Inferior parietal cortex (tissue), 1 donor: ENCODE results near the gene CROT.

Experiments
- DNase-seq: peaks from one replicate; pipeline ENCODE4 v3.0.0-alpha.2; 2016; ENCODE audit errors: extremely low spot score

The CROT gene

GRCh38 chr7:87414794-87415188 lies 69.3 kb downstream of the CROT start:
- no peak for DNase-seq

DNA sequence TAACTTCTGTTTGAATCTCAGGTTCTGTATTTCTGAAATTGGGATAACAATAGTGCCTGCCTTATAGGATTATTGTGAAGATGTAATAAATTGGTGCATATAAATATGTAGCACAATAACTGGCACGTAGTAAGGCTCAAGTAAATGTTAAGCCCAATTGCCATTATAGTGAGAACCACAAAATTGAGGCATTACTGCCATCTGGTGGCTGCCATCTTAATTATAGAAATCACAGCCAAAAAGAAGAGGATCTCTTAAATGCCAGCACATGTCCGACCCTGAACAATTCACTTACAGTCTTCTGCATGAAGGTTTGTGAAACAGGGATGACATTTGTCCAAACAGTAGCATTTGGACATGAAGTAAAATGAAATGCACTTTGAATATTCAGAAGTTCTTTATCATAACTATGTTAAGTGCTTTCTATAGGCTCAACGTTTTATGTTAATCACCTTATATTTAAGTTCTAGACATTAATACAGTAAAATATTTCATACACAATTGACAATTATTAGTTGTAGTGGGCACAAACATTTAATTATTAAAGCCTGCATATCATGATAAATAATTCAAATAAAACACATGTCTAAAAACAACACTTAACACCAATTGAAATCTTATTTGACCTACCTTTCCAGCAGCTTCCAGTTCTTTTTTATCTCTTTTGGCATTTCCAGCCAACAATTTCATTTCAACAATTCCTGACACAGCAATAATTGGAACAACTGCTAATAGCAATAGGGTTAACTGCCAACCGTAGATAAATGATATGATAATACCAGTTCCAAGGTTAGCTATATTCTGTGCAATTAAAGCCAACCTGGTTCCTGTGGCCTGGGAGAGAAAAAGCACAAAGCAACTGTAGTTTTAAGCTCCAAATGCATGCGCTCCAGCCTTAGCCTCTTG lies 71.5 kb downstream of the CROT start:
- peak; percentile 95 for DNase-seq

DNA sequence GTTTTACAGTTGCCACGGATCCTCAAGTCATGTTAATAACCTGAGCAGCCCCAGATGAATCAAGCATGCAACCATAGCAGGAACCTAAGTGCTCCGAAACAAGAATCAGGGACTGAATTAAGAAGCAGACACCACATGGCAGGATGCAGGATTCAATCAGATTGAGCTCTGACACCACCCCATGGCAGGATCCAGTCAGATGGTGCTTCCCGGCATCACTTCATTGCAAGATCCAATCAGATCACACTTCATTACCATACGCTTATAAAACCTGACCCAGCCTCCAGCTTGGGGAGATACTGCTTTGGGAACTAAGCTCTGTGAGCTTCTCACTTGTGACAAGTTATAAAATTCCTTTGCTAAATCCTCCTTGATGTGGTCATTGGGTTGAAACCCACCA lies 74.7 kb downstream of the CROT start:
- no peak for DNase-seq

- no peak for DNase-seq
These were observed 78.6 kb downstream of the CROT start for GRCh38 chr7:87424075-87424474.

GRCh38 chr7:87426160-87426559 lies 80.7 kb downstream of the CROT start:
- DNase-seq = no peak

GRCh38 chr7:87427288-87427687 lies 81.8 kb downstream of the CROT start:
- DNase-seq = no peak

GRCh38 chr7:87432536-87432935 lies 87.1 kb downstream of the CROT start:
- DNase-seq = no peak

DNA sequence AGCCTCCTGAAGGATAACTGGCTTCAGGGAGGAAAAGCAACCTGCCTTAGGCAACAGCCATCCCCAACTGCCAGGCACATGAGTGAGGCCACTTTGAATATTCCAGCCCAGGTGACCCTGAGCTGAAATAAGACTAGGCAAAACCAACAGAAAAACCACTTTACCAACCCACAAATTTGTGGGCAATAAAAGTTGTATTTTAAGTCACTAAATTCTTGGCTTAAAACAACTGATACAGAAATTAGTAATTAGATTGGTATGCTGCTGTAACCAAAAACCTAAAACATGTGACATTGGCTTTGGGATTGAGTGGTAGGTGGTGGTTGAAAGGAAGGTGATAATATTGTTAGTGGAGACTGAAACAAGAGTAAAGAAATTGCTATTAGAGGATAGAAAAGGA lies 90.1 kb downstream of the CROT start:
- no peak for DNase-seq

DNA sequence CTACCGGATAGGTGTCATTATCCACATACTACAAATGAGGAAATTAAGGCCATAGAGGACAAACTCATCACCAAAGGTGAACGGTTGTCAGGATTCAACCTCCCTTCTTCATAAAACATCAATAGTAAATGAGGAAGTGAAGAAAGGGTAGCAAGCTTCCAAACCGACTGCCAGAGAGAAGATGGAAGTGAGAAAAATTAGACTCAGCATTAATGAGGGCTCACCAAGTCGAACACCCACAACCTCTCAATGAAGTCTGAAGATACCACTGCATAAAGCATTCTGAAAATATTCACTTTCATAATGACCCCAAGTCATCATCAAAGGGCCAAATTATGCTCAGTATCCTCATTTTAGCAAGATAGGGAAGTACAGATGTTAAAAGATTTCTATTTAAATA lies 100.4 kb downstream of the CROT start:
- no peak for DNase-seq

DNA sequence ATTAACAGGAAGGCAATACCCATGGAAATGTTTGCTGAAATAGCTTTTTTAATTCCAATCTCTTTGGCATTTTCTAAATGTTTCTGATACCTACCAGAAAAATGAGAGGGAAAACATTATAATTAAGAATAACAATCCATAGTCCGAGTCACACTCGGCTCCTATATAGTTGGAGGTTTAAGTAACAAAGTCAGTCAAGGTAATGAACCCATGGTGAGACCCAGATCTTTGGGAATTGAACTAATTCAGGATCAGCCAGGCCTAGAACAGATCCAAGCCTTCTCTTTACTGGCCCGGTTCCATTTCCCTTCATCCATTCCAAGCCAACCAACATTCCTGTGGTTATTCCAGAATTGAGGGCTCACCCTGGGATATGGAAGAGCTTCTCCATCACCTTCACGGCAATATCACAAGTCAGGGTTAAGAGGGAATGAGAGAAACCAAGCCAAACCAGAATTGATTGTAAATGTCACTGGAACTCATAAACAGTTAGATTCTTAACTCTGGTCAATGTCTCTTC lies 101.7 kb downstream of the CROT start:
- no peak for DNase-seq

DNA sequence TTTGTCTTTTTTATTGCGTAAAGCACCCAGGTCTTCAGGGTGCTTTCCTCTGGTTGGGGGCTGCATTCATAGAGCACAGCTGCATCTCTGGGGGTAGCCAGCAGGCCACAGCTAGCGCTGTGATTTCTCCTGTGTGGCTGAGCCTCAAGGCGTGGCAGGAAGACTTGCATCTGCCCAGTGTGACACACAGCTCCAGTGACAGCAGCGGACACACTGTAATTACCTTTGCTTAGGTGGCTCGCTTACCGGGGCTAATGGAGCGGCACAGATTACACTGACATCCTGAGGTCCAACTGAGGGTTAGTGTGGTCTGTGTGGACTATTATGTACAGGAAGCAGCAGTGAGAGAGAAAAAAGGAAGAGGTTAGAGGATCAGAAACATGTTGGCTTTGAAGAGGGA lies 102.9 kb downstream of the CROT start:
- no peak for DNase-seq
